ENCODE data around the gene PHF20. TPM values are rescaled to one million over a fixed set of nuclear protein-coding genes. Genes with fewer than 3 reads are reported as not detected.
"Not testable (repeated sequence)": the region's sequence is repeated elsewhere in the genome, so short reads cannot be mapped to it uniquely, and the experiment has no call there.

PHF20 gene
- total RNA-seq, 1 experiment from 2014 or later = 37.2 TPM

GRCh38 chr20:35878113-35878625, 106.4 kb downstream of the PHF20 start:
- Histone ChIP-seq H3K36me3 (ENCODE audit: low read depth, low read length) (no peaks in the 10 kb centered on the region), H3K27me3 (ENCODE audit: low read length) (no peaks in the 10 kb centered on the region), H3K4me1 (ENCODE audit: insufficient read depth, low read length) (peaks cover 38% of the 10 kb centered on the region), H3K9me2 (replicated peaks; ENCODE audit: low read length) (no peaks in the 10 kb centered on the region), H4K20me1 (ENCODE audit: low read length) (no peaks in the 10 kb centered on the region), H3K9me3 (ENCODE audit: low read length) (no peaks in the 10 kb centered on the region), H3K9ac (ENCODE audit: low read length) (no peak overlapping the region), H3K79me2 (ENCODE audit: low read length) (no peaks in the 10 kb centered on the region), H3F3A (ENCODE audit: low read length, unreplicated experiment) (peaks cover 3% of the 10 kb centered on the region), H3K4me3 (ENCODE audit: low read length) (no peak overlapping the region), H2AFZ (ENCODE audit: low read length) (no peak overlapping the region), H3K4me2 (ENCODE audit: low read length) (no peak overlapping the region), H3K27ac (ENCODE audit: low read length) (no peak overlapping the region)
- ChIA-PET POLR2A (ENCODE audit: unreplicated experiment) (no interaction called here), CTCF (no interaction called here)
- no TSS peak for BruUV-seq (replicated peaks)
- intact Hi-C loops (cut with micrococcal nuclease) = no loop called here
- no peak for ATAC-seq
- TF ChIP-seq EZH2phosphoT487 (IDR thresholded peaks at IDR 0.05; ENCODE audit: borderline replicate concordance, low read length) (no peak), EZH2 (IDR thresholded peaks at IDR 0.05; ENCODE audit: low read length, unreplicated experiment) (no peak), CTCF (conservative IDR thresholded peaks at IDR 0.05; ENCODE audit: low read depth, low read length) (no peak)
- no peak for DNase-seq

GRCh38 chr20:35881676-35882075, 109.9 kb downstream of the PHF20 start:
- Histone ChIP-seq H3K9ac (ENCODE audit: low read length) (peak overlapping the region; percentile 26; the same call in 1 of the 2 replicates), H3K4me2 (ENCODE audit: low read length) (0 out of 2 replicates have a peak overlapping the region, but pooled peaks have one; percentile 12), H3K4me1 (ENCODE audit: insufficient read depth, low read length) (peaks cover 41% of the 10 kb centered on the region), H3F3A (ENCODE audit: low read length, unreplicated experiment) (peaks cover 9% of the 10 kb centered on the region), H3K36me3 (ENCODE audit: low read depth, low read length) (no peaks in the 10 kb centered on the region), H3K9me3 (ENCODE audit: low read length) (no peaks in the 10 kb centered on the region), H4K20me1 (ENCODE audit: low read length) (no peaks in the 10 kb centered on the region), H3K27ac (ENCODE audit: low read length) (peak overlapping the region; percentile 97), H2AFZ (ENCODE audit: low read length) (no peak overlapping the region), H3K9me2 (replicated peaks; ENCODE audit: low read length) (no peaks in the 10 kb centered on the region), H3K79me2 (ENCODE audit: low read length) (no peaks in the 10 kb centered on the region), H3K27me3 (ENCODE audit: low read length) (no peaks in the 10 kb centered on the region), H3K4me3 (ENCODE audit: low read length) (no peak overlapping the region)
- no peak for TF ChIP-seq EZH2 (IDR thresholded peaks at IDR 0.05; ENCODE audit: low read length, unreplicated experiment)
- TF ChIP-seq CTCF (conservative IDR thresholded peaks at IDR 0.05; ENCODE audit: low read depth, low read length) = no peak
- TF ChIP-seq EZH2phosphoT487 (IDR thresholded peaks at IDR 0.05; ENCODE audit: borderline replicate concordance, low read length) = no peak
- BruUV-seq (replicated peaks) = no TSS peak
- ChIA-PET CTCF (no interaction called here), POLR2A (ENCODE audit: unreplicated experiment) (interaction anchor here (0.5 to 2.9 kb wide), 3 partner anchors 110 to 139 kb away, joined by 7 to 61 read pairs (median 8); partner anchors contain the start of genes PHF20 and RBM39)
- no peak for DNase-seq
- intact Hi-C loops (cut with micrococcal nuclease) = loop anchor here (5.0 kb wide), 1 partner anchor 59 kb away; no protein-coding TSS in a partner anchor
- no peak for ATAC-seq

- H3K36me3 ChIP-seq (ENCODE audit: low read depth, low read length); H2AFZ ChIP-seq (ENCODE audit: low read length); H3K9me3 ChIP-seq (ENCODE audit: low read length); BruUV-seq (replicated peaks); H3K4me3 ChIP-seq (ENCODE audit: low read length); H3K27me3 ChIP-seq (ENCODE audit: low read length); H3F3A ChIP-seq (ENCODE audit: low read length, unreplicated experiment); DNase-seq; ATAC-seq; H3K79me2 ChIP-seq (ENCODE audit: low read length); H3K9me2 ChIP-seq (replicated peaks; ENCODE audit: low read length); H4K20me1 ChIP-seq (ENCODE audit: low read length): not testable (repeated sequence)
- Histone ChIP-seq H3K4me2 (ENCODE audit: low read length) (peak overlapping the region; percentile 69; the same call in 1 of the 2 replicates), H3K9ac (ENCODE audit: low read length) (peak overlapping the region; percentile 79), H3K4me1 (ENCODE audit: insufficient read depth, low read length) (peaks cover 41% of the 10 kb centered on the region), H3K27ac (ENCODE audit: low read length) (peak overlapping the region; percentile 97)
- intact Hi-C loops (cut with micrococcal nuclease) = loop anchor here (5.0 kb wide), 1 partner anchor 60 kb away; no protein-coding TSS in a partner anchor
- CTCF ChIA-PET = interaction anchor here (0.5 kb wide), 1 partner anchor 126 kb away, joined by 3 read pairs; no protein-coding TSS in a partner anchor
- POLR2A ChIA-PET (ENCODE audit: unreplicated experiment) = interaction anchor here (0.9 to 2.9 kb wide), 3 partner anchors 34 to 140 kb away, joined by 4 to 61 read pairs (median 8); partner anchors contain the start of gene RBM39
Observed at GRCh38 chr20:35882427-35883161, 110.8 kb downstream of the PHF20 start.
